Measurements from ENCODE around the gene CYRIA. TPM values are rescaled to one million over a fixed set of nuclear protein-coding genes. Genes with fewer than 3 reads are reported as not detected.

CYRIA gene
- polyA plus RNA-seq, 1 of the 3 experiments (the other 2 are of a cell fraction) = 0.13 TPM

- WGBS (ENCODE audit: low lambda C conversion rate) = 56% methylated on average over 9 of the region's 9 CpGs
- Histone ChIP-seq H3K9ac (no peak overlapping the region), H3K36me3 (replicated peaks in 1 of 2; ENCODE audit: control insufficient read depth in 1 of 2, insufficient read depth in 2 of 2, low read length in 1 of 2) (no peaks in the 10 kb centered on the region), H3K9me2 (no peaks in the 10 kb centered on the region), H3K4me2 (no peak overlapping the region), H3K4me3 (ENCODE audit: low read depth in 2 of 2, low read length in 1 of 2) (no peak overlapping the region), H3K9me3 (no peaks in the 10 kb centered on the region), H3F3A (replicated peaks; ENCODE audit: insufficient read depth) (no peaks in the 10 kb centered on the region), H3K27me3 (ENCODE audit: insufficient read depth) (no peaks in the 10 kb centered on the region), H3K4me1 (ENCODE audit: control insufficient read depth in 1 of 2, insufficient read depth in 2 of 2, low read depth in 1 of 2, low read length in 1 of 2) (peaks cover 7% of the 10 kb centered on the region in 2 experiments; a peak in 2 of 4 replicates), H4K20me1 (ENCODE audit: insufficient read depth) (no peaks in the 10 kb centered on the region), H3K27ac (ENCODE audit: low read depth in 2 of 2, low read length in 1 of 2) (no peak overlapping the region), H3K79me2 (ENCODE audit: insufficient read depth) (no peaks in the 10 kb centered on the region), H2AFZ (ENCODE audit: low read depth) (no peak overlapping the region)
- POLR2A ChIA-PET = no interaction called here
- TF ChIP-seq POLR2AphosphoS5 (IDR thresholded peaks at IDR 0.05; ENCODE audit: low read depth, low read length) (no peak), IRF3 (IDR thresholded peaks at IDR 0.05; ENCODE audit: low read depth, low read length) (no peak), MAX (IDR thresholded peaks at IDR 0.05; ENCODE audit: low read depth) (no peak), TEAD4 (IDR thresholded peaks at IDR 0.05; ENCODE audit: borderline replicate concordance, insufficient read depth) (no peak), EP300 (IDR thresholded peaks at IDR 0.05; ENCODE audit: borderline replicate concordance in 1 of 2, low read depth in 1 of 2, low read length in 1 of 2) (no peak), MXI1 (IDR thresholded peaks at IDR 0.05; ENCODE audit: low read depth, low read length) (no peak), EZH2phosphoT487 (IDR thresholded peaks at IDR 0.05; ENCODE audit: borderline replicate concordance, low read depth) (no peak), FOXM1 (IDR thresholded peaks at IDR 0.05; ENCODE audit: low read depth) (no peak), FOSL2 (IDR thresholded peaks at IDR 0.05; ENCODE audit: borderline replicate concordance, low read depth) (no peak), SMC3 (IDR thresholded peaks at IDR 0.05; ENCODE audit: low read depth, low read length) (no peak), RXRA (IDR thresholded peaks at IDR 0.05; ENCODE audit: borderline replicate concordance, low read depth) (no peak), ELF1 (IDR thresholded peaks at IDR 0.05) (no peak), JUND (IDR thresholded peaks at IDR 0.05) (no peak), TAF1 (IDR thresholded peaks at IDR 0.05; ENCODE audit: borderline replicate concordance, low read depth, low read length) (no peak), SIN3A (IDR thresholded peaks at IDR 0.05; ENCODE audit: borderline replicate concordance, low read depth, low read length) (no peak), FOXJ3 (CRISPR knock-in tag; IDR thresholded peaks at IDR 0.05) (no peak), NRF1 (IDR thresholded peaks at IDR 0.05; ENCODE audit: low read depth, low read length) (no peak), PBX3 (IDR thresholded peaks at IDR 0.05) (no peak), CHD2 (IDR thresholded peaks at IDR 0.05; ENCODE audit: low read length, partially characterized antibody) (no peak), MEF2A (IDR thresholded peaks at IDR 0.05; ENCODE audit: borderline replicate concordance, low read depth) (no peak)
- DNase-seq = no peak
- CTCF ChIA-PET = interaction anchor here (1.0 to 5.3 kb wide), 4 partner anchors 27 to 108 kb away, joined by 3 to 28 read pairs (median 4); no protein-coding TSS in a partner anchor
Measured at GRCh38 chr2:16649353-16650286, 16.0 kb downstream of the CYRIA start.
